ENCODE data around the gene SPAG6.
"Not testable (repeated sequence)": the region's sequence is repeated elsewhere in the genome, so short reads cannot be mapped to it uniquely, and the experiment has no call there.

SPAG6 gene

GRCh38 chr10:22345301-22346095 lies at the start of gene SPAG6:
Gene SPAG6 (plus strand): TSS chr10:22345496. CDS start chr10:22345612, 116 bp downstream.
- DNase-seq: no peak

- DNase-seq: no peak
These were observed 44.1 kb upstream of the SPAG6 start for GRCh38 chr10:22301193-22301592.

- DNase-seq: no peak
These were observed 41.8 kb upstream of the SPAG6 start for GRCh38 chr10:22303461-22303860.

GRCh38 chr10:22305721-22306120 lies 39.6 kb upstream of the SPAG6 start:
- no peak for DNase-seq

GRCh38 chr10:22308390-22308789 lies 36.9 kb upstream of the SPAG6 start:
- DNase-seq: no peak

GRCh38 chr10:22309180-22310000 lies 35.9 kb upstream of the SPAG6 start:
- DNase-seq: no peak

GRCh38 chr10:22310012-22310411 lies 35.3 kb upstream of the SPAG6 start:
- not testable (repeated sequence) for DNase-seq

GRCh38 chr10:22310928-22311327 lies 34.4 kb upstream of the SPAG6 start:
- DNase-seq: no peak

GRCh38 chr10:22314852-22315251 lies 30.4 kb upstream of the SPAG6 start:
- no peak for DNase-seq

- no peak for DNase-seq
These were observed 29.6 kb upstream of the SPAG6 start for GRCh38 chr10:22315455-22316285.

- no peak for DNase-seq
These were observed 28.8 kb upstream of the SPAG6 start, which contains the start of gene COMMD3 for GRCh38 chr10:22316286-22317075. Gene COMMD3 (plus strand): TSS chr10:22316388. CDS start chr10:22316418, 30 bp downstream.

GRCh38 chr10:22317076-22317370 lies 28.3 kb upstream of the SPAG6 start:
- DNase-seq: no peak

GRCh38 chr10:22317771-22318565 lies 27.3 kb upstream of the SPAG6 start:
- no peak for DNase-seq

- DNase-seq: no peak
These were observed 26.5 kb upstream of the SPAG6 start for GRCh38 chr10:22318772-22319171.

- DNase-seq: no peak
These were observed 25.7 kb upstream of the SPAG6 start for GRCh38 chr10:22319547-22319979.

GRCh38 chr10:22319980-22320558 lies 25.2 kb upstream of the SPAG6 start:
- no peak for DNase-seq

GRCh38 chr10:22320591-22321155 lies 24.6 kb upstream of the SPAG6 start, which contains the start of gene BMI1:
Gene BMI1 (plus strand): TSS chr10:22321099. CDS start chr10:22326450, 5,351 bp downstream.
- no peak for DNase-seq

GRCh38 chr10:22321156-22321923 lies 24.0 kb upstream of the SPAG6 start:
- no peak for DNase-seq

GRCh38 chr10:22321924-22322640 lies 23.2 kb upstream of the SPAG6 start:
- DNase-seq: no peak

Measured in NCI-H524 treated with DMSO at 0.1 percent for 48 hours (cell line).